SK-N-SH (cell line): ENCODE results near the gene ZNF391. TPM values are rescaled to one million over a fixed set of nuclear protein-coding genes. Genes with fewer than 3 reads are reported as not detected.

ENCODE experiments used
- CTCF ChIA-PET: fragments of 300-600, 350-600 bp; formaldehyde crosslinking; extraction: SDS; loops from one replicate; lab custom pipeline; 2021; lab: Yijun Ruan, JAX
- POLR2A ChIA-PET: fragments of 350-600 bp; sonication (Branson Sonifier 250); formaldehyde crosslinking; extraction: SDS; loops from one replicate; lab custom pipeline; 2020; ENCODE audit warnings: antibody characterized with exemption, inconsistent platforms; lab: Yijun Ruan, JAX
- DNase-seq: peaks from one replicate; pipeline ENCODE4 v3.0.0; 2012
- H2AFZ ChIP-seq: fragments of 200-600 bp; sonication (generic); 2 replicates; pipeline ENCODE4 v1.8.1; 2016; ENCODE audit warnings: antibody characterized with exemption, mild to moderate bottlenecking, low read depth
- H3F3A ChIP-seq: fragments of 200-600 bp; sonication (generic); replicated peaks from 2 replicates; pipeline ENCODE3; 2016; ENCODE audit warnings: antibody characterized with exemption, mild to moderate bottlenecking; ENCODE audit not compliant: insufficient read depth
- H3K27ac ChIP-seq, 2 experiments: fragments of 200-500 bp in 1 of 2; fragments of 200-600 bp in 1 of 2; sonication (Bioruptor generic) in 1 of 2; sonication (generic), shearing (Covaris generic) in 1 of 2; 2 replicates each; pipeline versions ENCODE4 v1.5.1 to v1.6.1; 2014 to 2016; ENCODE audit warnings: low read depth in 2 of 2, inconsistent platforms in 1 of 2, low read length in 1 of 2, mild to moderate bottlenecking in 1 of 2, mixed read lengths in 1 of 2
- H3K27me3 ChIP-seq: fragments of 200-600 bp; sonication (generic), shearing (Covaris generic); 2 replicates; pipeline ENCODE4 v1.6.1; 2016; ENCODE audit warnings: mixed run types; ENCODE audit not compliant: insufficient read depth
- H3K36me3 ChIP-seq, 2 experiments: fragments of 200-500 bp in 1 of 2; fragments of 200-600 bp in 1 of 2; sonication (Bioruptor generic) in 1 of 2; sonication (generic) in 1 of 2; replicated peaks in 1 of 2; 2 replicates each; pipeline versions ENCODE3 to v1.5.1; 2014 to 2016; ENCODE audit warnings: low read length in 1 of 2, mild to moderate bottlenecking in 1 of 2; ENCODE audit not compliant: insufficient read depth in 2 of 2, control insufficient read depth in 1 of 2
- H3K4me1 ChIP-seq, 2 experiments: fragments of 200-500 bp in 1 of 2; fragments of 200-600 bp in 1 of 2; sonication (Bioruptor generic) in 1 of 2; sonication (generic), shearing (Covaris generic) in 1 of 2; 2 replicates each; pipeline versions ENCODE4 v1.5.1 to v1.6.1; 2014 to 2016; ENCODE audit warnings: low read depth in 1 of 2, low read length in 1 of 2, mixed run types in 1 of 2; ENCODE audit not compliant: insufficient read depth in 2 of 2, control insufficient read depth in 1 of 2
- H3K4me2 ChIP-seq: fragments of 200-600 bp; sonication (generic), shearing (Covaris generic); 2 replicates; pipeline ENCODE4 v1.6.1; 2017; ENCODE audit warnings: mixed run types
- H3K4me3 ChIP-seq, 2 experiments: fragments of 200-500 bp in 1 of 2; fragments of 200-600 bp in 1 of 2; sonication (Bioruptor generic) in 1 of 2; sonication (generic), shearing (Covaris generic) in 1 of 2; 2 replicates each; pipeline versions ENCODE4 v1.5.1 to v1.8.1; 2014 to 2016; ENCODE audit warnings: low read depth in 2 of 2, inconsistent platforms in 1 of 2, low read length in 1 of 2, mild to moderate bottlenecking in 1 of 2, mixed read lengths in 1 of 2, moderate library complexity in 1 of 2
- H3K79me2 ChIP-seq: fragments of 200-600 bp; sonication (generic); 2 replicates; pipeline ENCODE4 v1.8.1; 2017; ENCODE audit warnings: mild to moderate bottlenecking; ENCODE audit not compliant: insufficient read depth
- H3K9ac ChIP-seq: fragments of 200-600 bp; sonication (generic); 2 replicates; pipeline ENCODE4 v1.6.1; 2017; ENCODE audit warnings: mixed run types
- H3K9me2 ChIP-seq: fragments of 200-600 bp; sonication (generic); 2 replicates; pipeline ENCODE4 v1.6.1; 2017; ENCODE audit warnings: mixed run types
- H3K9me3 ChIP-seq: fragments of 200-600 bp; sonication (generic); 2 replicates; pipeline ENCODE4 v1.6.1; 2017; ENCODE audit warnings: mixed run types, mild to moderate bottlenecking, moderate library complexity
- H4K20me1 ChIP-seq: fragments of 200-600 bp; sonication (generic); 2 replicates; pipeline ENCODE4 v1.6.1; 2017; ENCODE audit warnings: mild to moderate bottlenecking, mixed run types; ENCODE audit not compliant: insufficient read depth
- CHD2 ChIP-seq: fragments of 150-350 bp; IDR thresholded peaks from 2 replicates; pipeline ENCODE4 v1.6.1; 2018; ENCODE audit warnings: low read length; ENCODE audit not compliant: partially characterized antibody
- FOXM1 ChIP-seq: IDR thresholded peaks from 2 replicates; pipeline ENCODE4 v1.4.0; 2012; ENCODE audit warnings: low read depth, mild to moderate bottlenecking
- GATA2 ChIP-seq: sonication (generic); formaldehyde crosslinking; IDR thresholded peaks from 2 replicates; pipeline ENCODE4 v1.5.0; 2020; ENCODE audit warnings: mild to moderate bottlenecking, missing genetic modification reagents
- NFIC ChIP-seq: IDR thresholded peaks from 2 replicates; pipeline ENCODE4 v1.4.0; 2012; ENCODE audit warnings: borderline replicate concordance
- NRF1 ChIP-seq: IDR thresholded peaks from 2 replicates; pipeline ENCODE4 v1.6.1; 2012; ENCODE audit warnings: low read depth, mild to moderate bottlenecking, low read length
- POLR2AphosphoS5 ChIP-seq: IDR thresholded peaks from 2 replicates; pipeline ENCODE4 v1.6.1; 2012; ENCODE audit warnings: low read depth, low read length
- RAD21 ChIP-seq: IDR thresholded peaks from 2 replicates; pipeline ENCODE4 v1.6.1; 2012; ENCODE audit warnings: mild to moderate bottlenecking, low read length
- RCOR1 ChIP-seq: fragments of 150-350 bp; IDR thresholded peaks from 2 replicates; pipeline ENCODE4 v1.6.1; 2017; ENCODE audit warnings: antibody characterized with exemption, low read length
- RXRA ChIP-seq: IDR thresholded peaks from 2 replicates; pipeline ENCODE4 v1.4.0; 2012; ENCODE audit warnings: low read depth, mild to moderate bottlenecking, borderline replicate concordance
- SIN3A ChIP-seq: IDR thresholded peaks from 2 replicates; pipeline ENCODE4 v1.6.1; 2012; ENCODE audit warnings: low read depth, mild to moderate bottlenecking, low read length, moderate library complexity, borderline replicate concordance
- TEAD4 ChIP-seq: IDR thresholded peaks from 2 replicates; pipeline ENCODE4 v1.4.0; 2012; ENCODE audit warnings: mild to moderate bottlenecking, borderline replicate concordance; ENCODE audit not compliant: insufficient read depth
- WGBS: methylation state at CpG from one replicate; pipeline ENCODE4 v1.1.6; 2017; ENCODE audit warnings: low lambda C conversion rate; 5-methylcytosine and 5-hydroxymethylcytosine counted together
- polyA plus RNA-seq, 3 experiments: library from polyadenylated mRNA; depleted of rRNA; stranded (reverse); fragments of >200 nt; gene quantifications; 2 replicates each; pipeline ENCODE4 v1.2.3, GENCODE V29; 2012
- TF ChIP-seq, protein P1 (sequence below): IDR thresholded peaks from 2 replicates; pipeline ENCODE4 v1.4.0; 2012; ENCODE audit warnings: low read depth, borderline replicate concordance
- TF ChIP-seq, protein P2 (sequence below): fragments of 200-600 bp; sonication (generic); IDR thresholded peaks from 2 replicates; pipeline ENCODE4 v1.6.1; 2017; ENCODE audit warnings: antibody characterized with exemption, mild to moderate bottlenecking, moderate library complexity
- TF ChIP-seq, protein P3 (sequence below): IDR thresholded peaks from 2 replicates; pipeline ENCODE4 v1.4.0; 2012; ENCODE audit warnings: low read depth

Gene ZNF391
- polyA plus RNA-seq, 1 of the 3 experiments (the other 2 are of a cell fraction): 0.77 TPM

DNA sequence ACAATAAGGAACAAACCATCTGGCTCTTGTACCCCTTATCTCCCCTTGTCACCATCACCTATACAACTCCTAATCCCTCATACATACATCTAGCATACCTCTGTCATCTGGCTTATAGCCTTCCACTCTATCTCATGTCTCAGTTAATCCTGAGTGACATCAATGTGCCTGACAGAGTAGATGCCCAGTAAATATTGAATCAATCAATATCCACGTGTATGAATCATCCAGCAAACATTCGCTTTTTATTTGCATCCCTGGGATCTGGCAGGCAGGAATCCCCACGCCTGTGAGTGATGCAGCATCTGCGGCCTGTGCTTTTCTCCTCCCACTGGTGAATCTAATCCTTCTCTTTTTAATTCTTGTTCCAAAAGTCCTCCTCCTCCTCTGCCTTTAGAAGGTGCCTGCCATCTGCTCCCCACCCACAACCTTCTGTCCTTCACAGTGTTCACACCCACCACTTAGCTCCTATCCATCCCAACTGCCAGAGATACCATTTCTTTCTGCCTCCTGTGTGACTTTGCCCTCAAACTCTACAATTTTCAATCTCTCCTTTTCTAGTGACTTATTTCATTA lies 37.6 kb downstream of the ZNF391 start:
- WGBS: 13% methylated on average over 4 of the region's 4 CpGs
- CTCF ChIA-PET: no interaction called here
- H3K36me3 ChIP-seq: no peaks in the 10 kb centered on the region
- no peaks in the 10 kb centered on the region for H4K20me1 ChIP-seq
- H3K27me3 ChIP-seq: no peaks in the 10 kb centered on the region
- POLR2A ChIA-PET: no interaction called here
- no peaks in the 10 kb centered on the region for H3K79me2 ChIP-seq
- H3K9ac ChIP-seq: no peak overlapping the region
- no peak overlapping the region for H2AFZ ChIP-seq
- no peaks in the 10 kb centered on the region for H3K9me3 ChIP-seq
- no peaks in the 10 kb centered on the region for H3F3A ChIP-seq
- DNase-seq: no peak
- no peak for TF ChIP-seq CHD2
- no peak for TF ChIP-seq GATA2 (CRISPR knock-in tag)
- no peaks in the 10 kb centered on the region for H3K9me2 ChIP-seq
- H3K4me1 ChIP-seq: no peaks in the 10 kb centered on the region
- H3K4me3 ChIP-seq: no peak overlapping the region
- no peak overlapping the region for H3K27ac ChIP-seq
- H3K4me2 ChIP-seq: no peak overlapping the region

DNA sequence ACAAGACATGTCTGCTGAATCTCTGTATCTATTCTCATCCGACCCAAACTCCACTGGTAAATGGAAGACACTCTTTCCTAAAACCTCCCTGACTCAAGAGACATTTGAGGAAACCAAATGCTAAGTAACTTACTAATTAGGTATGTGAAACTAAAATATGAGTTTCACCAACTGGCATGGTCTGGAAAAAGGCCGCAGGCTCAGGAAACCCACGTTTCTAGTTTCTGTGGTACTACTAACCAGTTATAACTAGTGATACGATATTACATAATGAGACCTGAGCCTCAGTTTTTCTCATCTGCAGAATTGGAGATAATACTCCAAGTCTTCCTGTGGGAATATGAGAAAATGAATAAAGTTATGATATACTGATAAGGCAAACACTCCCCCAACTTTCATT lies 39.9 kb downstream of the ZNF391 start:
- WGBS: 20% methylated on average over 4 of the region's 4 CpGs
- H3K27me3 ChIP-seq: no peaks in the 10 kb centered on the region
- ChIA-PET CTCF (no interaction called here), POLR2A (no interaction called here)
- no peaks in the 10 kb centered on the region for H3K79me2 ChIP-seq
- H3K4me3 ChIP-seq: no peak overlapping the region
- TF ChIP-seq, protein P1, sequence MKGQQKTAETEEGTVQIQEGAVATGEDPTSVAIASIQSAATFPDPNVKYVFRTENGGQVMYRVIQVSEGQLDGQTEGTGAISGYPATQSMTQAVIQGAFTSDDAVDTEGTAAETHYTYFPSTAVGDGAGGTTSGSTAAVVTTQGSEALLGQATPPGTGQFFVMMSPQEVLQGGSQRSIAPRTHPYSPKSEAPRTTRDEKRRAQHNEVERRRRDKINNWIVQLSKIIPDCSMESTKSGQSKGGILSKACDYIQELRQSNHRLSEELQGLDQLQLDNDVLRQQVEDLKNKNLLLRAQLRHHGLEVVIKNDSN: no peak
- TF ChIP-seq RXRA (no peak), NRF1 (no peak)
- TF ChIP-seq, protein P2, sequence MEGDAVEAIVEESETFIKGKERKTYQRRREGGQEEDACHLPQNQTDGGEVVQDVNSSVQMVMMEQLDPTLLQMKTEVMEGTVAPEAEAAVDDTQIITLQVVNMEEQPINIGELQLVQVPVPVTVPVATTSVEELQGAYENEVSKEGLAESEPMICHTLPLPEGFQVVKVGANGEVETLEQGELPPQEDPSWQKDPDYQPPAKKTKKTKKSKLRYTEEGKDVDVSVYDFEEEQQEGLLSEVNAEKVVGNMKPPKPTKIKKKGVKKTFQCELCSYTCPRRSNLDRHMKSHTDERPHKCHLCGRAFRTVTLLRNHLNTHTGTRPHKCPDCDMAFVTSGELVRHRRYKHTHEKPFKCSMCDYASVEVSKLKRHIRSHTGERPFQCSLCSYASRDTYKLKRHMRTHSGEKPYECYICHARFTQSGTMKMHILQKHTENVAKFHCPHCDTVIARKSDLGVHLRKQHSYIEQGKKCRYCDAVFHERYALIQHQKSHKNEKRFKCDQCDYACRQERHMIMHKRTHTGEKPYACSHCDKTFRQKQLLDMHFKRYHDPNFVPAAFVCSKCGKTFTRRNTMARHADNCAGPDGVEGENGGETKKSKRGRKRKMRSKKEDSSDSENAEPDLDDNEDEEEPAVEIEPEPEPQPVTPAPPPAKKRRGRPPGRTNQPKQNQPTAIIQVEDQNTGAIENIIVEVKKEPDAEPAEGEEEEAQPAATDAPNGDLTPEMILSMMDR: no peak
- no peak overlapping the region for H3K9ac ChIP-seq
- DNase-seq: no peak
- no peaks in the 10 kb centered on the region for H3K9me3 ChIP-seq
- H3K36me3 ChIP-seq: no peaks in the 10 kb centered on the region
- no peak overlapping the region for H2AFZ ChIP-seq
- no peaks in the 10 kb centered on the region for H3F3A ChIP-seq
- H3K9me2 ChIP-seq: no peaks in the 10 kb centered on the region
- H4K20me1 ChIP-seq: no peaks in the 10 kb centered on the region
- no peak overlapping the region for H3K27ac ChIP-seq
- H3K4me1 ChIP-seq: no peaks in the 10 kb centered on the region
- no peak overlapping the region for H3K4me2 ChIP-seq

DNA sequence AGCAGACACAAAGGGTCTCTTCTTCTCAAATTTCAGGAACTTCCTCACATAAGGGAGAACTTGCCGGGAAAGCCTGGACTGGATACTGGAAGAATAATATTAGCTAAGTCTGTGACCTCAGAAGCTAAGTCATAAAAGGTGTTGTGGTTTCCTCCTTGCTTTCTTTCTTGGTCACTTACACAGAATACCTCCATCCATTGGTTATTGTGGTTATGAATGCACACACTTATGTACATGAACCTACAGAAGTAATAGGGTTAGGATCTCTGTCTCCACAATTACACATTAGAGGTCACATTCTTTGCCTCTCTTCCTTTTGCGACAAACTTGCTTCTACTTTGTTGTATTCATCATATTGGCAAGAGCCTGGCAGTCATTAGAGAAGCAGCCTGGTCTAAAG lies 40.4 kb downstream of the ZNF391 start:
- Histone ChIP-seq H3K4me2 (no peak overlapping the region), H3K9ac (no peak overlapping the region), H3K4me3 (no peak overlapping the region), H3K27me3 (no peaks in the 10 kb centered on the region), H3K9me2 (no peaks in the 10 kb centered on the region), H3K36me3 (no peaks in the 10 kb centered on the region), H4K20me1 (no peaks in the 10 kb centered on the region), H2AFZ (no peak overlapping the region), H3K27ac (no peak overlapping the region), H3F3A (no peaks in the 10 kb centered on the region), H3K4me1 (no peaks in the 10 kb centered on the region), H3K9me3 (no peaks in the 10 kb centered on the region), H3K79me2 (no peaks in the 10 kb centered on the region)
- POLR2A ChIA-PET: no interaction called here
- WGBS: 30% methylated on average over 2 of the region's 2 CpGs
- CTCF ChIA-PET: no interaction called here
- DNase-seq: no peak
- no peak for TF ChIP-seq RAD21
- no peak for TF ChIP-seq FOXM1
- TF ChIP-seq, protein P2: no peak
- no peak for TF ChIP-seq RCOR1
- TF ChIP-seq TEAD4: no peak
- TF ChIP-seq, protein P1: no peak
- TF ChIP-seq SIN3A: no peak
- TF ChIP-seq, protein P3, sequence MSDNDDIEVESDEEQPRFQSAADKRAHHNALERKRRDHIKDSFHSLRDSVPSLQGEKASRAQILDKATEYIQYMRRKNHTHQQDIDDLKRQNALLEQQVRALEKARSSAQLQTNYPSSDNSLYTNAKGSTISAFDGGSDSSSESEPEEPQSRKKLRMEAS: no peak
- TF ChIP-seq RXRA: no peak
- no peak for TF ChIP-seq NFIC
- no peak for TF ChIP-seq NRF1
- no peak for TF ChIP-seq POLR2AphosphoS5
